HepG2 (cell line): Measurements from ENCODE around the gene MTIF2. TPM values are rescaled to one million over a fixed set of nuclear protein-coding genes. Genes with fewer than 3 reads are reported as not detected.

ENCODE experiments used
- ADNP ChIP-seq: sonication (generic); formaldehyde crosslinking; IDR thresholded peaks from 2 replicates; pipeline ENCODE4 v1.4.0; 2020; ENCODE audit warnings: missing genetic modification reagents
- DDIT3 ChIP-seq: sonication (generic); formaldehyde crosslinking; IDR thresholded peaks from 2 replicates; pipeline ENCODE4 v1.4.0; 2020; ENCODE audit warnings: mild to moderate bottlenecking, missing genetic modification reagents
- ETS1 ChIP-seq: sonication (generic); formaldehyde crosslinking; IDR thresholded peaks from 2 replicates; pipeline ENCODE4 v1.4.0; 2020; ENCODE audit warnings: missing genetic modification reagents
- FOXK1 ChIP-seq: sonication (generic); formaldehyde crosslinking; IDR thresholded peaks from 2 replicates; pipeline ENCODE4 v1.4.0; 2020; ENCODE audit warnings: low read depth, missing genetic modification reagents, borderline replicate concordance
- NFIC ChIP-seq: IDR thresholded peaks from 2 replicates; pipeline ENCODE4 v1.6.1; 2012; ENCODE audit warnings: mild to moderate bottlenecking, low read length, inconsistent platforms
- PRDM15 ChIP-seq: sonication (generic); formaldehyde crosslinking; IDR thresholded peaks from 2 replicates; pipeline ENCODE4 v1.4.0; 2020; ENCODE audit warnings: missing genetic modification reagents
- PREB ChIP-seq: sonication (generic); formaldehyde crosslinking; IDR thresholded peaks from 2 replicates; pipeline ENCODE4 v1.4.0; 2020; ENCODE audit warnings: missing genetic modification reagents
- SCMH1 ChIP-seq: sonication (generic); formaldehyde crosslinking; IDR thresholded peaks from 2 replicates; pipeline ENCODE4 v1.9.0; 2021; ENCODE audit warnings: missing genetic modification reagents, mild to moderate bottlenecking, borderline replicate concordance
- SIX4 ChIP-seq: sonication (generic); formaldehyde crosslinking; IDR thresholded peaks from 2 replicates; pipeline ENCODE4 v1.4.0; 2020; ENCODE audit warnings: missing genetic modification reagents
- SOX6 ChIP-seq, 2 experiments: fragments of 450-650 bp in 1 of 2; sonication (generic) in 1 of 2; formaldehyde crosslinking in 1 of 2; IDR thresholded peaks; 2 replicates each; pipeline versions ENCODE4 v1.4.0 to v1.6.1; 2017 to 2020; ENCODE audit warnings: antibody characterized with exemption in 1 of 2, mild to moderate bottlenecking in 1 of 2, missing genetic modification reagents in 1 of 2
- ZFP62 ChIP-seq: sonication (generic); formaldehyde crosslinking; IDR thresholded peaks from 2 replicates; pipeline ENCODE4 v1.4.0; 2020; ENCODE audit warnings: missing genetic modification reagents
- ZNF225 ChIP-seq: sonication (generic); formaldehyde crosslinking; IDR thresholded peaks from 2 replicates; pipeline ENCODE4 v1.4.0; 2020; ENCODE audit warnings: mild to moderate bottlenecking, missing genetic modification reagents
- ZNF335 ChIP-seq: sonication (generic); formaldehyde crosslinking; IDR thresholded peaks from 2 replicates; pipeline ENCODE4 v1.4.0; 2020; ENCODE audit warnings: missing genetic modification reagents
- ZNF746 ChIP-seq: sonication (generic); formaldehyde crosslinking; IDR thresholded peaks from 2 replicates; pipeline ENCODE4 v1.8.0; 2022; ENCODE audit warnings: mild to moderate bottlenecking, missing genetic modification reagents
- polyA plus RNA-seq, 8 experiments: library from polyadenylated mRNA; depleted of rRNA in 3 of 8; stranded (reverse) in 7 of 8; unstranded in 1 of 8; fragments of >200 nt; fragmentation: Illumina TruSeq in 4 of 8; extraction: Trizol in 4 of 8; gene quantifications; 2 replicates each; pipeline versions ENCODE4 v1.2.1 to v1.2.3, GENCODE V29; 2011 to 2016; ENCODE audit warnings: low read depth in 4 of 8, missing spikeins in 1 of 8, mixed read lengths in 1 of 8; ENCODE audit not compliant: insufficient read depth in 1 of 8
- total RNA-seq, 5 experiments: library from RNA; depleted of rRNA; stranded (reverse); fragments of >200 nt; fragmentation: Illumina TruSeq; extraction: Trizol; gene quantifications; 2 replicates each; pipeline ENCODE4 v1.2.3, GENCODE V29; 2016; ENCODE audit warnings: low read depth in 1 of 5

Gene MTIF2
- total and polyA plus RNA-seq, 2 of the 13 experiments (the other 11 are each of a cell fraction or from before 2014, with no cell fraction given): 32.1 to 92.1 TPM

- no peak for TF ChIP-seq SCMH1
- TF ChIP-seq SOX6 (IDR thresholded peaks at IDR 0.05): no peak
- TF ChIP-seq SOX6 (CRISPR knock-in tag; IDR thresholded peaks at IDR 0.05): peak; percentile 85
- TF ChIP-seq NFIC: peak; percentile 75; the same call in 1 of the 2 replicates
- TF ChIP-seq ZNF225 (CRISPR knock-in tag): peak; percentile 92
- no peak for TF ChIP-seq ZFP62 (CRISPR knock-in tag)
- TF ChIP-seq ZNF335 (CRISPR knock-in tag): peak; percentile 97
- no peak for TF ChIP-seq ADNP (CRISPR knock-in tag)
- TF ChIP-seq PRDM15 (CRISPR knock-in tag): peak; percentile 74; the same call in 1 of the 2 replicates
- TF ChIP-seq ZNF746: peak; percentile 86; the same call in 1 of the 2 replicates
- no peak for TF ChIP-seq PREB (CRISPR knock-in tag)
- 0 out of 2 replicates have a peak, but pooled peaks have one; percentile 38 for TF ChIP-seq SIX4 (CRISPR knock-in tag)
- TF ChIP-seq ETS1 (CRISPR knock-in tag): no peak; the same call in 1 of the 2 replicates
- peak; percentile 98 for TF ChIP-seq FOXK1 (CRISPR knock-in tag)
- TF ChIP-seq DDIT3: no peak; the same call in 1 of the 2 replicates
- TF ChIP-seq, all 625 proteins: peak for 473
These were observed at the start of gene MTIF2 (continued) for GRCh38 chr2:55268907-55269644.
